Measurements from ENCODE around the gene CTXN3. TPM values are rescaled to one million over a fixed set of nuclear protein-coding genes. Genes with fewer than 3 reads are reported as not detected.

CTXN3 gene
- total and polyA plus RNA-seq, 10 of the 15 experiments (the other 5 are each of a cell fraction or from before 2014, with no cell fraction given) = not detected

DNA sequence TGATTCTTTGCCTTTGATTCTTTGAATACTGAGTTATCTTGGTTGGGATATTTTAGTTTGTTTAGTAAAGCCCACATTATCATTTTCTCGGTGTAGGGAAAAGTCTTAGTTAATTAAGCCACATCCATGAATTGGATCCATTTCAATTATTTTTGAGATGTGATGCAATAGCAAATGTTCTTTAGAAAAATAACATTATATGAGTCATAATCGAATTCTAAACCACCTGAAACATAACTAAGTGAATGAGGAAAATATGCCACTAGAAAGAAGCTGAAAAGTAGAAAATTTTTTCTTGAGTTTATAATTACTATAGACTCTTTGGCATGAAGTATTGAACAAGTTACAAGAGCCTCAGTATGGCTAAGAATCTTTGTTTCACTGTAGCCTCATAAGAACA is 36.8 kb downstream of the CTXN3 start:
- Histone ChIP-seq H3K79me2 (ENCODE audit: control insufficient read depth, insufficient read depth, low read length) (no peaks in the 10 kb centered on the region), H4K20me1 (ENCODE audit: control insufficient read depth, insufficient read depth) (no peaks in the 10 kb centered on the region), H3K4me1 (ENCODE audit: control insufficient read depth, insufficient read depth, low read length) (no peaks in the 10 kb centered on the region), H3K27ac (ENCODE audit: control insufficient read depth, insufficient read depth) (no peak overlapping the region), H2AFZ (ENCODE audit: control insufficient read depth, low read depth, low read length) (no peak overlapping the region), H3K9ac (ENCODE audit: control insufficient read depth, insufficient read depth, low read length) (no peak overlapping the region), H3K4me3 (no peak overlapping the region), H3K9me3 (replicated peaks; ENCODE audit: control insufficient read depth, insufficient read depth, low read length) (no peaks in the 10 kb centered on the region), H3K36me3 (ENCODE audit: control insufficient read depth in 2 of 2, insufficient read depth in 2 of 2, low read length in 1 of 2) (no peaks in the 10 kb centered on the region), H3K27me3 (replicated peaks in 1 of 2; ENCODE audit: control insufficient read depth in 2 of 2, insufficient read depth in 2 of 2, low read length in 1 of 2) (no peaks in the 10 kb centered on the region), H3K4me2 (ENCODE audit: control insufficient read depth, insufficient read depth) (no peak overlapping the region)
- ChIA-PET SMC1A (ENCODE audit: uncharacterized antibody, unreplicated experiment) (interaction anchor here (1.1 to 1.4 kb wide), 3 partner anchors 16 to 19 kb away, joined by 3 to 4 read pairs (median 3); no protein-coding TSS in a partner anchor), CTCF (no interaction called here), POLR2A (no interaction called here), RAD21 (ENCODE audit: unreplicated experiment) (interaction anchor here (1.2 kb wide), 1 partner anchor 113 kb away, joined by 3 read pairs; no protein-coding TSS in a partner anchor)
- ATAC-seq (no peak), DNase-seq (ENCODE audit: low read depth, low spot score) (no peak), FAIRE-seq (no peak)
- intact Hi-C loops (cut with micrococcal nuclease; ENCODE audit: unreplicated experiment) = no loop called here
- no TSS peak for BruUV-seq (replicated peaks)
- 20% methylated on average over 2 of the region's 2 CpGs for WGBS (ENCODE audit: insufficient coverage, insufficient replicate concordance, low lambda C conversion rate, missing lambda C conversion rate)
- in situ Hi-C loops (cut with MboI) = no loop called here
- TF ChIP-seq PAX8 (IDR thresholded peaks at IDR 0.05) (no peak), ZNF24 (IDR thresholded peaks at IDR 0.05) (no peak), NR2C1 (IDR thresholded peaks at IDR 0.05) (no peak), POLR2A (IDR thresholded peaks at IDR 0.05; ENCODE audit: low read depth, low read length) (no peak), YY1 (IDR thresholded peaks at IDR 0.05; ENCODE audit: low read depth, low read length) (no peak), YBX1 (IDR thresholded peaks at IDR 0.05) (no peak), NRF1 (conservative IDR thresholded peaks at IDR 0.05; ENCODE audit: low read depth, low read length) (no peak), SMAD5 (IDR thresholded peaks at IDR 0.05; ENCODE audit: low read depth) (no peak), ATF7 (IDR thresholded peaks at IDR 0.05; ENCODE audit: low read depth) (no peak), KDM1A (IDR thresholded peaks at IDR 0.05; ENCODE audit: borderline replicate concordance) (no peak), NR2C2 (IDR thresholded peaks at IDR 0.05; ENCODE audit: borderline replicate concordance, control insufficient read depth, insufficient read length, low read depth) (no peak)
- TF ChIP-seq, protein P1, sequence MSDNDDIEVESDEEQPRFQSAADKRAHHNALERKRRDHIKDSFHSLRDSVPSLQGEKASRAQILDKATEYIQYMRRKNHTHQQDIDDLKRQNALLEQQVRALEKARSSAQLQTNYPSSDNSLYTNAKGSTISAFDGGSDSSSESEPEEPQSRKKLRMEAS (IDR thresholded peaks at IDR 0.05; ENCODE audit: low read depth, low read length) = no peak
- TF ChIP-seq, protein P2, sequence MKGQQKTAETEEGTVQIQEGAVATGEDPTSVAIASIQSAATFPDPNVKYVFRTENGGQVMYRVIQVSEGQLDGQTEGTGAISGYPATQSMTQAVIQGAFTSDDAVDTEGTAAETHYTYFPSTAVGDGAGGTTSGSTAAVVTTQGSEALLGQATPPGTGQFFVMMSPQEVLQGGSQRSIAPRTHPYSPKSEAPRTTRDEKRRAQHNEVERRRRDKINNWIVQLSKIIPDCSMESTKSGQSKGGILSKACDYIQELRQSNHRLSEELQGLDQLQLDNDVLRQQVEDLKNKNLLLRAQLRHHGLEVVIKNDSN (IDR thresholded peaks at IDR 0.05; ENCODE audit: borderline replicate concordance, extremely low read length, insufficient read depth, low read depth, low read length) = no peak
- TF ChIP-seq, protein P3, sequence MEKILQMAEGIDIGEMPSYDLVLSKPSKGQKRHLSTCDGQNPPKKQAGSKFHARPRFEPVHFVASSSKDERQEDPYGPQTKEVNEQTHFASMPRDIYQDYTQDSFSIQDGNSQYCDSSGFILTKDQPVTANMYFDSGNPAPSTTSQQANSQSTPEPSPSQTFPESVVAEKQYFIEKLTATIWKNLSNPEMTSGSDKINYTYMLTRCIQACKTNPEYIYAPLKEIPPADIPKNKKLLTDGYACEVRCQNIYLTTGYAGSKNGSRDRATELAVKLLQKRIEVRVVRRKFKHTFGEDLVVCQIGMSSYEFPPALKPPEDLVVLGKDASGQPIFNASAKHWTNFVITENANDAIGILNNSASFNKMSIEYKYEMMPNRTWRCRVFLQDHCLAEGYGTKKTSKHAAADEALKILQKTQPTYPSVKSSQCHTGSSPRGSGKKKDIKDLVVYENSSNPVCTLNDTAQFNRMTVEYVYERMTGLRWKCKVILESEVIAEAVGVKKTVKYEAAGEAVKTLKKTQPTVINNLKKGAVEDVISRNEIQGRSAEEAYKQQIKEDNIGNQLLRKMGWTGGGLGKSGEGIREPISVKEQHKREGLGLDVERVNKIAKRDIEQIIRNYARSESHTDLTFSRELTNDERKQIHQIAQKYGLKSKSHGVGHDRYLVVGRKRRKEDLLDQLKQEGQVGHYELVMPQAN (conservative IDR thresholded peaks at IDR 0.05) = no peak
- TF ChIP-seq, protein P4, sequence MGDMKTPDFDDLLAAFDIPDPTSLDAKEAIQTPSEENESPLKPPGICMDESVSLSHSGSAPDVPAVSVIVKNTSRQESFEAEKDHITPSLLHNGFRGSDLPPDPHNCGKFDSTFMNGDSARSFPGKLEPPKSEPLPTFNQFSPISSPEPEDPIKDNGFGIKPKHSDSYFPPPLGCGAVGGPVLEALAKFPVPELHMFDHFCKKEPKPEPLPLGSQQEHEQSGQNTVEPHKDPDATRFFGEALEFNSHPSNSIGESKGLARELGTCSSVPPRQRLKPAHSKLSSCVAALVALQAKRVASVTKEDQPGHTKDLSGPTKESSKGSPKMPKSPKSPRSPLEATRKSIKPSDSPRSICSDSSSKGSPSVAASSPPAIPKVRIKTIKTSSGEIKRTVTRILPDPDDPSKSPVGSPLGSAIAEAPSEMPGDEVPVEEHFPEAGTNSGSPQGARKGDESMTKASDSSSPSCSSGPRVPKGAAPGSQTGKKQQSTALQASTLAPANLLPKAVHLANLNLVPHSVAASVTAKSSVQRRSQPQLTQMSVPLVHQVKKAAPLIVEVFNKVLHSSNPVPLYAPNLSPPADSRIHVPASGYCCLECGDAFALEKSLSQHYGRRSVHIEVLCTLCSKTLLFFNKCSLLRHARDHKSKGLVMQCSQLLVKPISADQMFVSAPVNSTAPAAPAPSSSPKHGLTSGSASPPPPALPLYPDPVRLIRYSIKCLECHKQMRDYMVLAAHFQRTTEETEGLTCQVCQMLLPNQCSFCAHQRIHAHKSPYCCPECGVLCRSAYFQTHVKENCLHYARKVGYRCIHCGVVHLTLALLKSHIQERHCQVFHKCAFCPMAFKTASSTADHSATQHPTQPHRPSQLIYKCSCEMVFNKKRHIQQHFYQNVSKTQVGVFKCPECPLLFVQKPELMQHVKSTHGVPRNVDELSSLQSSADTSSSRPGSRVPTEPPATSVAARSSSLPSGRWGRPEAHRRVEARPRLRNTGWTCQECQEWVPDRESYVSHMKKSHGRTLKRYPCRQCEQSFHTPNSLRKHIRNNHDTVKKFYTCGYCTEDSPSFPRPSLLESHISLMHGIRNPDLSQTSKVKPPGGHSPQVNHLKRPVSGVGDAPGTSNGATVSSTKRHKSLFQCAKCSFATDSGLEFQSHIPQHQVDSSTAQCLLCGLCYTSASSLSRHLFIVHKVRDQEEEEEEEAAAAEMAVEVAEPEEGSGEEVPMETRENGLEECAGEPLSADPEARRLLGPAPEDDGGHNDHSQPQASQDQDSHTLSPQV (IDR thresholded peaks at IDR 0.05) = no peak
- TF ChIP-seq, protein P5, sequence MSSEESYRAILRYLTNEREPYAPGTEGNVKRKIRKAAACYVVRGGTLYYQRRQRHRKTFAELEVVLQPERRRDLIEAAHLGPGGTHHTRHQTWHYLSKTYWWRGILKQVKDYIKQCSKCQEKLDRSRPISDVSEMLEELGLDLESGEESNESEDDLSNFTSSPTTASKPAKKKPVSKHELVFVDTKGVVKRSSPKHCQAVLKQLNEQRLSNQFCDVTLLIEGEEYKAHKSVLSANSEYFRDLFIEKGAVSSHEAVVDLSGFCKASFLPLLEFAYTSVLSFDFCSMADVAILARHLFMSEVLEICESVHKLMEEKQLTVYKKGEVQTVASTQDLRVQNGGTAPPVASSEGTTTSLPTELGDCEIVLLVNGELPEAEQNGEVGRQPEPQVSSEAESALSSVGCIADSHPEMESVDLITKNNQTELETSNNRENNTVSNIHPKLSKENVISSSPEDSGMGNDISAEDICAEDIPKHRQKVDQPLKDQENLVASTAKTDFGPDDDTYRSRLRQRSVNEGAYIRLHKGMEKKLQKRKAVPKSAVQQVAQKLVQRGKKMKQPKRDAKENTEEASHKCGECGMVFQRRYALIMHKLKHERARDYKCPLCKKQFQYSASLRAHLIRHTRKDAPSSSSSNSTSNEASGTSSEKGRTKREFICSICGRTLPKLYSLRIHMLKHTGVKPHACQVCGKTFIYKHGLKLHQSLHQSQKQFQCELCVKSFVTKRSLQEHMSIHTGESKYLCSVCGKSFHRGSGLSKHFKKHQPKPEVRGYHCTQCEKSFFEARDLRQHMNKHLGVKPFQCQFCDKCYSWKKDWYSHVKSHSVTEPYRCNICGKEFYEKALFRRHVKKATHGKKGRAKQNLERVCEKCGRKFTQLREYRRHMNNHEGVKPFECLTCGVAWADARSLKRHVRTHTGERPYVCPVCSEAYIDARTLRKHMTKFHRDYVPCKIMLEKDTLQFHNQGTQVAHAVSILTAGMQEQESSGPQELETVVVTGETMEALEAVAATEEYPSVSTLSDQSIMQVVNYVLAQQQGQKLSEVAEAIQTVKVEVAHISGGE (CRISPR knock-in tag; IDR thresholded peaks at IDR 0.05) = no peak
